SKM-1 (cell line): ENCODE measurements around the gene TANK.
"Not testable (repeated sequence)": the region's sequence is repeated elsewhere in the genome, so short reads cannot be mapped to it uniquely, and the experiment has no call there.

ENCODE experiments used
- DNase-seq: peaks from one replicate; lab custom pipeline; 2025; ENCODE audit not compliant: unreplicated experiment; lab: John Stamatoyannopoulos, UW

TANK gene

GRCh38 chr2:161132384-161132783 lies 27.8 kb upstream of the TANK start:
- not testable (repeated sequence) for DNase-seq

GRCh38 chr2:161133366-161133765 lies 26.9 kb upstream of the TANK start:
- DNase-seq: no peak

- no peak for DNase-seq
These were observed 25.4 kb upstream of the TANK start for GRCh38 chr2:161134547-161135518.

- no peak for DNase-seq
These were observed 24.2 kb upstream of the TANK start for GRCh38 chr2:161135951-161136593.

GRCh38 chr2:161136696-161137324 lies 23.4 kb upstream of the TANK start:
- DNase-seq: peak; percentile 27

- DNase-seq: no peak
These were observed 21.8 kb upstream of the TANK start for GRCh38 chr2:161138429-161138828.

GRCh38 chr2:161139098-161139987 lies 20.9 kb upstream of the TANK start:
- no peak for DNase-seq

GRCh38 chr2:161141033-161141432 lies 19.2 kb upstream of the TANK start:
- no peak for DNase-seq

GRCh38 chr2:161146209-161146775 lies 13.9 kb upstream of the TANK start:
- no peak for DNase-seq

- no peak for DNase-seq
These were observed 13.2 kb upstream of the TANK start for GRCh38 chr2:161146996-161147395.

- DNase-seq: no peak
These were observed 12.4 kb upstream of the TANK start for GRCh38 chr2:161147856-161148255.

- no peak for DNase-seq
These were observed 9.5 kb upstream of the TANK start for GRCh38 chr2:161150704-161151103.

GRCh38 chr2:161152302-161152701 lies 7.9 kb upstream of the TANK start:
- DNase-seq: no peak

- DNase-seq: no peak
These were observed 1.3 kb upstream of the TANK start for GRCh38 chr2:161158882-161159281.

- DNase-seq: no peak
These were observed 587 bp upstream of the TANK start for GRCh38 chr2:161159456-161160225.

- DNase-seq: no peak
These were observed 962 bp downstream of the TANK start for GRCh38 chr2:161161074-161161706.

- no peak for DNase-seq
These were observed 3.2 kb downstream of the TANK start for GRCh38 chr2:161163440-161163839.

- no peak for DNase-seq
These were observed 3.9 kb downstream of the TANK start for GRCh38 chr2:161164161-161164560.

- DNase-seq: no peak
These were observed 5.0 kb downstream of the TANK start for GRCh38 chr2:161165266-161165665.
